ENCODE results near the gene NR1I3. TPM values are rescaled to one million over a fixed set of nuclear protein-coding genes. Genes with fewer than 3 reads are reported as not detected.
"Not testable (repeated sequence)": the region's sequence is repeated elsewhere in the genome, so short reads cannot be mapped to it uniquely, and the experiment has no call there.

NR1I3 gene
- total and polyA plus RNA-seq, 8 donors = 0.48 to 1.5 (median 1.2) TPM; not detected in 2

DNA sequence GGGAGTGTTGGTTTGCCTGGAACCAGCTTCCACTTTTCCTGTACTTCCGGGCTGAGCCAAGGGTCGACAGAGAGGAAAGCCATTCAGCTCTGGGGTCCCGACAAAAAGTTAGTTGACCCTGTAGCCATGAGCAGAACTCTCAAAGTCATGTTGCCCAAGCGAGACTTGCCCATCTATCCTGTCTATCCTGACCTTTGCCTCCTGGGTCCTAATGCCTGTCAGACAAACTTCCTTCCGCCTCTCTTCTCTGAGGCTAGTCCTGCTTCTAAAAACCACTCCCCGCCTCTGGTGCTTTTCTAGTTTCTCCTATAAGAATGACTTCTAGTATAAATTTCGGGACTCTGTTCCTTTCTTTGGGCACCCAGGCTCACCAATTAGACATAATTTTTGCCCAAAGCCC is 12.8 kb upstream of the NR1I3 start:
- no peaks in the 10 kb centered on the region for H3K36me3 ChIP-seq

DNA sequence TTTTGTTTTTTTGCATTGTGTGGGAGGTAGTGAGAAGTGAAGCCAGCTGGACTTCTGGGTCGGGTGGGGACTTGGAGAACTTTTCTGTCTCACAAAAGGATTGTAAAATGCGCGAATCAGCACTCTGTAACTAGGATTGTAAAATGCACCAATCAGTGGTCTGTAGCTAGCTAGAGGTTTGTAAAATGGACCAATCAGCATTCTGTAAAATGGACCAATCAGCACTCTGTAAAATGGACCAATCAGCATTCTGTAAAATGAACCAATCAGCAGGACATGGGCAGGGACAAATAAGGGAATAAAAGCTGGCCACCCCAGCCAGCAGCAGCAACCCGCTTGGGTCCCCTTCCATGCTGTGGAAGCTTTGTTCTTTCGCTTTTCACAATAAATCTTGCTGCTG is 12.1 kb upstream of the NR1I3 start:
- DNase-seq; H3K4me1 ChIP-seq; intact Hi-C loops (cut with DNase I); ATAC-seq; H3K27me3 ChIP-seq; H3K27ac ChIP-seq; H3K36me3 ChIP-seq; H3K9me3 ChIP-seq; H3K4me3 ChIP-seq: not testable (repeated sequence)

More for the DNA sequence above, 12.8 kb upstream of the NR1I3 start:
- H3K4me1 ChIP-seq = no peaks in the 10 kb centered on the region
- H3K27me3 ChIP-seq = no peaks in the 10 kb centered on the region
- no peak overlapping the region for H3K27ac ChIP-seq
- ATAC-seq = no peak
- intact Hi-C loops (cut with DNase I) = no loop called here
- TF ChIP-seq, protein P1, sequence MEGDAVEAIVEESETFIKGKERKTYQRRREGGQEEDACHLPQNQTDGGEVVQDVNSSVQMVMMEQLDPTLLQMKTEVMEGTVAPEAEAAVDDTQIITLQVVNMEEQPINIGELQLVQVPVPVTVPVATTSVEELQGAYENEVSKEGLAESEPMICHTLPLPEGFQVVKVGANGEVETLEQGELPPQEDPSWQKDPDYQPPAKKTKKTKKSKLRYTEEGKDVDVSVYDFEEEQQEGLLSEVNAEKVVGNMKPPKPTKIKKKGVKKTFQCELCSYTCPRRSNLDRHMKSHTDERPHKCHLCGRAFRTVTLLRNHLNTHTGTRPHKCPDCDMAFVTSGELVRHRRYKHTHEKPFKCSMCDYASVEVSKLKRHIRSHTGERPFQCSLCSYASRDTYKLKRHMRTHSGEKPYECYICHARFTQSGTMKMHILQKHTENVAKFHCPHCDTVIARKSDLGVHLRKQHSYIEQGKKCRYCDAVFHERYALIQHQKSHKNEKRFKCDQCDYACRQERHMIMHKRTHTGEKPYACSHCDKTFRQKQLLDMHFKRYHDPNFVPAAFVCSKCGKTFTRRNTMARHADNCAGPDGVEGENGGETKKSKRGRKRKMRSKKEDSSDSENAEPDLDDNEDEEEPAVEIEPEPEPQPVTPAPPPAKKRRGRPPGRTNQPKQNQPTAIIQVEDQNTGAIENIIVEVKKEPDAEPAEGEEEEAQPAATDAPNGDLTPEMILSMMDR (IDR thresholded peaks at IDR 0.05) = no peak
- no peak for DNase-seq
- peaks cover 0 to 5% of the 10 kb centered on the region in 2 donors for H3K9me3 ChIP-seq
- no peak overlapping the region for H3K4me3 ChIP-seq

DNA sequence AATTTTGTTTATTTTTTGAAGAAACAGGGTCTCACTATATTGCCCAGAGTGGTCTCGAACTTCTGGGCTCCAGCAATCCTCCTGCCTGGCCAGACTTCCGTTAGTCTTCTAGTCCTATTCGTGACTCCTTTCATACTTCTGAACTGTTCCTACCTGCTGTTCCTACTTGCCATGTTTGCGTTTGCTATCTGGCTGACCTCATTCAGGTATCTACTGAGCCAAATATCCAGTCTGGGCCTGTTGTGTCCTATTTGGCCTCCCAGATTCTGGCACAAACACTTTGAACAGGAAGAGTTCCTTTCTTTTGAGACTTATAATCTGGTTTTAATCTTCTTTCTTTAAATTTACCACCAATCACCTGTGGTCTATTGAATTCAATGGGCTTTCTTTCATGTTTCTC is 6.9 kb upstream of the NR1I3 start:
- Histone ChIP-seq H3K27me3 (no peaks in the 10 kb centered on the region), H3K9me3 (no peaks in the 10 kb centered on the region), H3K36me3 (no peaks in the 10 kb centered on the region), H3K27ac (no peak overlapping the region), H3K4me3 (no peak overlapping the region), H3K4me1 (no peaks in the 10 kb centered on the region)
- ATAC-seq (no peak), DNase-seq (no peak)
- intact Hi-C loops (cut with DNase I) = no loop called here
- TF ChIP-seq, protein P1 (IDR thresholded peaks at IDR 0.05) = no peak

DNA sequence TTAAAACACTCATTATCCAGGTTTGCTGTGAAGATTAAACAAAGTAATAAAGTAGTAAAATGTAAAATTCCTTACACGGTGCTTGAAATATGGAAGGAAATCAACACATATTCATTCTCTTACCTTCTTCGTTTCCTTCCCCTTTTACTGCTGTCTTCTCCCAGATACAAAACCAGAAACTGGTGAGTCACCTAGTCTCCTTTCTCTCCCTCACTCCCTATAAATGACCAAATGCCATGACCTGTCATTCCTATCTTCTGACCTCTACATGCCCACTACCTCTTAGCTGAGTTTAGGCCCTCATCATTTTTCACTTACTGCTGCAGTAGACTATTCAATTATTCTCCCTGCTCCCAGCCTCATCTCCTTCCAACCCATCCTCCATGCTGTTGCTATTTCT is 4.3 kb upstream of the NR1I3 start:
- H3K4me3 ChIP-seq = no peak overlapping the region
- no peak for DNase-seq
- H3K27me3 ChIP-seq = no peaks in the 10 kb centered on the region
- no peak overlapping the region for H3K27ac ChIP-seq
- no peaks in the 10 kb centered on the region for H3K4me1 ChIP-seq
- no peaks in the 10 kb centered on the region for H3K9me3 ChIP-seq
- TF ChIP-seq, protein P1 (IDR thresholded peaks at IDR 0.05) = no peak
- intact Hi-C loops (cut with DNase I) = no loop called here
- ATAC-seq = no peak
- H3K36me3 ChIP-seq = no peaks in the 10 kb centered on the region

DNA sequence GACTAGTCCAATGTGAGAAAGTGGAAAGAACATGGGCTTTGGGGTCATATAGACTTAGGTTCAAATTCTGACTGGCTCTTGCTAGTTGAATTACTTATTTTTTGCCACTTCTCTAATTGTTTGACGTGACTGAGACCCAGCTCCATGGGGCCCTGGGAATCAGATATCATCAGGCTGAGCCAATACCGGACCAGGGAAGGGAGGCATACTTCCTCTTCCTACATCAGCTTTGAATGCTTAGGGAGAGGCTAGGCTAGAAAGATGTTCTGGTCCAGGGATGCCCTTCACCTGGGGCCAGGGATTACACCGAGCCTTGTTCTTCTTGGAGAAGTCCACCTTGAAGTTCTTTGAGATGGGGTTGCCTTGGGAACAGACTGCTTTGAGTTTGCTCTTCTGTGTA is 3.7 kb upstream of the NR1I3 start:
- H3K36me3 ChIP-seq = no peaks in the 10 kb centered on the region
- no peak overlapping the region for H3K27ac ChIP-seq
- TF ChIP-seq, protein P1 (IDR thresholded peaks at IDR 0.05) = no peak
- H3K9me3 ChIP-seq = no peaks in the 10 kb centered on the region
- DNase-seq (no peak), ATAC-seq (no peak)
- H3K27me3 ChIP-seq = no peaks in the 10 kb centered on the region
- H3K4me3 ChIP-seq = no peak overlapping the region
- intact Hi-C loops (cut with DNase I) = no loop called here
- no peaks in the 10 kb centered on the region for H3K4me1 ChIP-seq

DNA sequence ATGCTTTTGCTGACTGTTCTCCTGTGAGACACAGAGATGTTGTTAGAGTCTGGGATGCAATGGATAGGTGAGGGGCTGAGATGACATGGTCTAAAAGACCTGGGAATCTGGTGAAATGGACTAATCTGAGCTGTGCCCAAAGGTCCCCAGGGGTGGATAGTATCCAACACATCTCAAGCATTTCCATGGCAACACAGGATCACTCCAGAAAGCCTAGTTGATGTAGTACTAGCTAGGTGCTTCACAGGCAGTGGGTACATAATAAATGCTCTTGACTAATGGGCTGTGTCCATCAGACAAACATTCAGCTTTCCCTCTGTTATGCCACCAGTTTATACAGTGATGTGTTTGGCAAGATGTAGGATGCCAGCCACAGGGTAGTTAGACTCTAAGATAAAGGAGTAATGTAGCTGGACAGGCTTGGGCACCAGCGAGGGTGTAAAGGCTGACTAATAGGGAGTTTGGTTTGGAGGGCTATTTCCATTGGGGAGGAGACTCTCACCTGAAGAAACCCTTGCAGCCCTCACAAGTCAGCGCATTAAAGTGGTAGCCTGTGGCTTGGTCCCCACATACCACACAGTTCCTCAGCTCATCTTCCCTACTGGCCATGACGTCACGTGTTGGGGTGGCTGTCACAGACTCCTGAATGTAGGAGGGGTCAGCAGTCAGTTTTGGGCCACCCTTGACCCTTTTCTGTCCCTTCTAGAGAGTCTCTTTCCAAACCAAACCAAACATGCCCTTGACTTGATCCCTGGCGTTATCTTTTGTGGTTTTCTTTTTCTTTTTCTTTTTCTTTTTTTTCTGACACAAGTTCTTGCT is 1.8 kb downstream of the NR1I3 start:
- intact Hi-C loops (cut with DNase I) = no loop called here
- Histone ChIP-seq H3K36me3 (no peaks in the 10 kb centered on the region), H3K9me3 (no peaks in the 10 kb centered on the region), H3K27ac (no peak overlapping the region), H3K4me1 (no peaks in the 10 kb centered on the region), H3K27me3 (no peaks in the 10 kb centered on the region), H3K4me3 (no peak overlapping the region)
- DNase-seq (no peak), ATAC-seq (no peak)
- TF ChIP-seq, protein P1 (IDR thresholded peaks at IDR 0.05) = no peak
